SK-MEL-5 (cell line): ENCODE data around the gene ACTN4. TPM values are rescaled to one million over a fixed set of nuclear protein-coding genes. Genes with fewer than 3 reads are reported as not detected.
A peak's percentile ranks its signal among the peaks of the same experiment; 100 is the strongest.

ENCODE experiments used
- DNase-seq: peaks from one replicate; pipeline ENCODE4 v3.0.0-alpha.2; 2016; ENCODE audit warnings: low read depth, low spot score
- in situ Hi-C: cut with HindIII; loops from 2 replicates; pipeline ENCODE4 v1.10.0; 2016; ENCODE audit warnings: low sequenced_read_pairs, high pct_unique_total_duplicates, low pct_unique_long_range_greater_than_20kb
- total RNA-seq: library from RNA; depleted of rRNA; stranded (reverse); fragments of >200 nt; shearing (Covaris generic); gene quantifications from 2 replicates; pipeline ENCODE4 v1.2.3, GENCODE V29; 2014

Gene ACTN4
- total RNA-seq, 1 experiment from 2014 or later: 69.8 TPM

- DNase-seq: no peak
- in situ Hi-C loops: no loop called here
These were observed 20.3 kb downstream of the ACTN4 start for GRCh38 chr19:38667661-38668171.

GRCh38 chr19:38669552-38669951, 22.1 kb downstream of the ACTN4 start:
- no peak for DNase-seq
- in situ Hi-C loops: no loop called here

- DNase-seq: no peak
- in situ Hi-C loops: no loop called here
These were observed 23.5 kb downstream of the ACTN4 start for GRCh38 chr19:38670921-38671398.

- in situ Hi-C loops: no loop called here
- DNase-seq: no peak
These were observed 24.2 kb downstream of the ACTN4 start for GRCh38 chr19:38671654-38672053.

GRCh38 chr19:38673030-38673429, 25.6 kb downstream of the ACTN4 start:
- in situ Hi-C loops: no loop called here
- DNase-seq: no peak

- DNase-seq: no peak
- in situ Hi-C loops: no loop called here
These were observed 27.1 kb downstream of the ACTN4 start for GRCh38 chr19:38674388-38675171.

- in situ Hi-C loops: no loop called here
- no peak for DNase-seq
These were observed 28.2 kb downstream of the ACTN4 start for GRCh38 chr19:38675611-38676010.

GRCh38 chr19:38676023-38676877, 28.8 kb downstream of the ACTN4 start:
- in situ Hi-C loops: no loop called here
- peak; percentile 78 for DNase-seq

- no peak for DNase-seq
- in situ Hi-C loops: no loop called here
These were observed 29.6 kb downstream of the ACTN4 start for GRCh38 chr19:38676878-38677646.

- DNase-seq: no peak
- in situ Hi-C loops: no loop called here
These were observed 30.9 kb downstream of the ACTN4 start for GRCh38 chr19:38678217-38678890.

GRCh38 chr19:38678891-38679494, 31.5 kb downstream of the ACTN4 start:
- in situ Hi-C loops: no loop called here

GRCh38 chr19:38679839-38680238, 32.4 kb downstream of the ACTN4 start:
- no peak for DNase-seq
- in situ Hi-C loops: no loop called here

More at GRCh38 chr19:38678891-38679494, 31.5 kb downstream of the ACTN4 start:
- no peak for DNase-seq

- in situ Hi-C loops: no loop called here
- no peak for DNase-seq
These were observed 34.9 kb downstream of the ACTN4 start for GRCh38 chr19:38682195-38682867.

GRCh38 chr19:38682872-38683392, 35.5 kb downstream of the ACTN4 start:
- DNase-seq: no peak
- in situ Hi-C loops: no loop called here

GRCh38 chr19:38683393-38684077, 36.1 kb downstream of the ACTN4 start:
- DNase-seq: peak; percentile 78
- in situ Hi-C loops: no loop called here
